ENCODE results near the gene NDUFV3.
A peak's percentile ranks its signal among the peaks of the same experiment; 100 is the strongest.
"Not testable (repeated sequence)": the region's sequence is repeated elsewhere in the genome, so short reads cannot be mapped to it uniquely, and the experiment has no call there.

NDUFV3 gene

GRCh38 chr21:42903817-42904216 lies 10.7 kb downstream of the NDUFV3 start:
- no peak for DNase-seq

GRCh38 chr21:42905195-42905594 lies 12.1 kb downstream of the NDUFV3 start:
- DNase-seq, result no peak

GRCh38 chr21:42906233-42906632 lies 13.1 kb downstream of the NDUFV3 start:
- no peak for DNase-seq

GRCh38 chr21:42908484-42908883 lies 15.4 kb downstream of the NDUFV3 start:
- not testable (repeated sequence) for DNase-seq

GRCh38 chr21:42911920-42912319 lies 18.8 kb downstream of the NDUFV3 start:
- peak in 1 of 2 experiments; percentile 18 for DNase-seq

GRCh38 chr21:42913476-42913875 lies 20.4 kb downstream of the NDUFV3 start:
- no peak for DNase-seq

- DNase-seq, result no peak
Observed at GRCh38 chr21:42918291-42918690, 25.2 kb downstream of the NDUFV3 start.

- DNase-seq, result no peak
Observed at GRCh38 chr21:42921927-42922326, 28.8 kb downstream of the NDUFV3 start.

- DNase-seq, result no peak
Observed at GRCh38 chr21:42922918-42923317, 29.8 kb downstream of the NDUFV3 start.

- peak; percentile 92 to 95 for DNase-seq
Observed at GRCh38 chr21:42923553-42924432, 30.7 kb downstream of the NDUFV3 start.

GRCh38 chr21:42924433-42924751 lies 31.3 kb downstream of the NDUFV3 start:
- no peak for DNase-seq

GRCh38 chr21:42925114-42925926 lies 32.2 kb downstream of the NDUFV3 start, which contains the start of gene ERVH48-1:
TSS of gene ERVH48-1 (minus strand) at chr21:42925630. CDS start at chr21:42919006, 6,624 bp downstream.
- no peak for DNase-seq

- not testable (repeated sequence) for DNase-seq
Observed at GRCh38 chr21:42927474-42928200, 34.5 kb downstream of the NDUFV3 start.

- DNase-seq, result no peak
Observed at GRCh38 chr21:42929969-42930368, 36.9 kb downstream of the NDUFV3 start.

- no peak for DNase-seq
Observed at GRCh38 chr21:42931560-42932235, 38.6 kb downstream of the NDUFV3 start.

- not testable (repeated sequence) for DNase-seq
Observed at GRCh38 chr21:42932378-42933136, 39.4 kb downstream of the NDUFV3 start.

- DNase-seq, result not testable (repeated sequence)
Observed at GRCh38 chr21:42933137-42933970, 40.2 kb downstream of the NDUFV3 start.

GRCh38 chr21:42933973-42934372 lies 40.9 kb downstream of the NDUFV3 start:
- not testable (repeated sequence) for DNase-seq

- not testable (repeated sequence) for DNase-seq
Observed at GRCh38 chr21:42936360-42936759, 43.3 kb downstream of the NDUFV3 start.

- not testable (repeated sequence) for DNase-seq
Observed at GRCh38 chr21:42937034-42937940, 44.2 kb downstream of the NDUFV3 start.
